Activated CD4-positive, alpha-beta T cell treated with anti-CD3 and anti-CD28 coated beads for 4 hours (primary cell): ENCODE results near the gene SOAT2.
A peak's percentile ranks its signal among the peaks of the same experiment; 100 is the strongest.
"Not testable (repeated sequence)": the region's sequence is repeated elsewhere in the genome, so short reads cannot be mapped to it uniquely, and the experiment has no call there.

Source experiments
- DNase-seq, 2 donors: peaks; one replicate each; pipeline ENCODE4 v3.0.0-alpha.2; 2020

SOAT2 gene

GRCh38 chr12:53159195-53159839 lies 56.0 kb downstream of the SOAT2 start:
- DNase-seq = peak; percentile 85 to 93

- no peak for DNase-seq
Measured at GRCh38 chr12:53160000-53160399, 56.7 kb downstream of the SOAT2 start.

GRCh38 chr12:53160673-53161072 lies 57.4 kb downstream of the SOAT2 start:
- DNase-seq = no peak

GRCh38 chr12:53161119-53161911 lies 58.0 kb downstream of the SOAT2 start:
- no peak for DNase-seq

GRCh38 chr12:53163008-53163407 lies 59.7 kb downstream of the SOAT2 start:
- DNase-seq = not testable (repeated sequence)

- DNase-seq = no peak
Measured at GRCh38 chr12:53166837-53167236, 63.6 kb downstream of the SOAT2 start.

- no peak for DNase-seq
Measured at GRCh38 chr12:53169644-53170043, 66.4 kb downstream of the SOAT2 start.

GRCh38 chr12:53170215-53170614 lies 66.9 kb downstream of the SOAT2 start:
- DNase-seq = no peak

- no peak for DNase-seq
Measured at GRCh38 chr12:53170876-53171724, 67.8 kb downstream of the SOAT2 start.

GRCh38 chr12:53171725-53172329 lies 68.5 kb downstream of the SOAT2 start:
- no peak for DNase-seq

GRCh38 chr12:53172352-53172751 lies 69.1 kb downstream of the SOAT2 start:
- no peak for DNase-seq

- no peak for DNase-seq
Measured at GRCh38 chr12:53173085-53173715, 69.9 kb downstream of the SOAT2 start.
